ENCODE data around the gene ATAD3A. TPM values are rescaled to one million over a fixed set of nuclear protein-coding genes. Genes with fewer than 3 reads are reported as not detected.

Gene ATAD3A
- total and polyA plus RNA-seq, 2 of the 4 experiments (the other 2 are of a cell fraction): 27.2 to 34.0 TPM

- peak overlapping the region; percentile 86 for H3K27ac ChIP-seq (ENCODE audit: insufficient read depth, low read length)
- peak overlapping the region; percentile 86 for H2AK5ac ChIP-seq (ENCODE audit: low read depth, low read length)
- H2BK20ac ChIP-seq (ENCODE audit: low read depth, low read length): no peak overlapping the region
- H3K4me1 ChIP-seq (ENCODE audit: control insufficient read depth, insufficient read depth, low read length): peaks cover 14% of the 10 kb centered on the region
- H3K9ac ChIP-seq (ENCODE audit: low read depth, low read length): peak overlapping the region; percentile 95
- peak overlapping the region; percentile 82 for H2BK5ac ChIP-seq (ENCODE audit: low read depth, low read length, poor library complexity, severe bottlenecking)
- peak overlapping the region; percentile 75; the same call in 1 of the 2 replicates for H3K18ac ChIP-seq (ENCODE audit: low read depth, low read length)
- peak overlapping the region; percentile 41 for H3K4ac ChIP-seq (ENCODE audit: low read depth, low read length)
- peak overlapping the region; percentile 99 for H3K4me3 ChIP-seq (ENCODE audit: insufficient read depth, low read depth, low read length)
- ChIA-PET CTCF (interaction anchor here (0.5 kb wide), 1 partner anchor 11 kb away, joined by 3 read pairs; no protein-coding TSS in a partner anchor), POLR2A (ENCODE audit: unreplicated experiment) (no interaction called here)
- H3K79me1 ChIP-seq (ENCODE audit: low read depth in 1 of 2, low read length in 2 of 2): peaks cover 10 to 49% of the 10 kb centered on the region in 2 experiments
- H3K56ac ChIP-seq (ENCODE audit: extremely low read depth, insufficient read depth, low read length): no peak overlapping the region
- no peak overlapping the region for H2BK15ac ChIP-seq (ENCODE audit: low read depth, low read length)
- H3K9me1 ChIP-seq (ENCODE audit: insufficient read depth, low read length): peaks cover 17% of the 10 kb centered on the region
- no peak overlapping the region for H4K91ac ChIP-seq (ENCODE audit: insufficient read depth, low read depth, low read length)
- no peak overlapping the region for H3K23ac ChIP-seq (ENCODE audit: low read depth, low read length)
- H2BK120ac ChIP-seq (ENCODE audit: low read depth, low read length): no peak overlapping the region
- no peaks in the 10 kb centered on the region for H3K27me3 ChIP-seq (ENCODE audit: control insufficient read depth, insufficient read depth, low read length)
- dilution Hi-C loops (cut with HindIII; ENCODE audit: low sequenced_read_pairs, unreplicated experiment): no loop called here
- H3K14ac ChIP-seq (replicated peaks; ENCODE audit: low read depth, low read length): peak overlapping the region; percentile 87
- H2AFZ ChIP-seq (replicated peaks; ENCODE audit: low read length, poor library complexity): peak overlapping the region; percentile 89
- DNase-seq (peak; percentile 47), ATAC-seq (ENCODE audit: low read depth) (peak; percentile 22)
- H3K36me3 ChIP-seq (ENCODE audit: control insufficient read depth, insufficient read depth, low read length): peaks cover 40% of the 10 kb centered on the region
- intact Hi-C loops (cut with micrococcal nuclease): no loop called here
- no peaks in the 10 kb centered on the region for H3K9me3 ChIP-seq (ENCODE audit: control insufficient read depth, insufficient read depth, low read length)
- H3K4me2 ChIP-seq (ENCODE audit: low read depth, low read length): peak overlapping the region; percentile 100
- BruUV-seq (replicated peaks): no TSS peak
- H4K8ac ChIP-seq (ENCODE audit: low read depth in 2 of 2, low read length in 2 of 2): peak overlapping the region in 1 of 2 experiments; percentile 40; a peak in 1 of 4 replicates
- H4K5ac ChIP-seq (ENCODE audit: low read depth, low read length): peak overlapping the region; percentile 20; the same call in 1 of the 2 replicates
- 11% methylated on average over 24 of the region's 66 CpGs; no CpG with 5 or more reads in 1 of the 2 experiments for WGBS, 2 experiments (ENCODE audit: extremely low coverage in 2 of 2, insufficient read length in 1 of 2)
- in situ Hi-C loops (cut with MboI; ENCODE audit: low sequenced_read_pairs): no loop called here
- peak overlapping the region; percentile 94 for H2AK9ac ChIP-seq (replicated peaks; ENCODE audit: low read depth, low read length, poor library complexity)
- TF ChIP-seq CHD1 (IDR thresholded peaks at IDR 0.05; ENCODE audit: low read depth, low read length): no peak
- TF ChIP-seq POLR2A (IDR thresholded peaks at IDR 0.05; ENCODE audit: low read depth, low read length): no peak
- no peak for TF ChIP-seq BHLHE40 (IDR thresholded peaks at IDR 0.05; ENCODE audit: low read depth, low read length)
- TF ChIP-seq MAFK (IDR thresholded peaks at IDR 0.05; ENCODE audit: low read depth, low read length): no peak
- TF ChIP-seq RFX5 (IDR thresholded peaks at IDR 0.05; ENCODE audit: low read depth, low read length): no peak
- no peak for TF ChIP-seq USF2 (IDR thresholded peaks at IDR 0.05; ENCODE audit: low read depth, low read length)
- 0 out of 2 replicates have a peak, but pooled peaks have one; percentile 37 for TF ChIP-seq MXI1 (IDR thresholded peaks at IDR 0.05; ENCODE audit: borderline replicate concordance, low read depth, low read length)
- peaks cover 25% of the 10 kb centered on the region for H4K20me1 ChIP-seq (ENCODE audit: insufficient read depth, low read length)
These were observed 27.5 kb downstream of the ATAD3A start for GRCh38 chr1:1539310-1540089.

All from IMR-90 (cell line).